ENCODE measurements around the gene C1QTNF4.
"Not testable (repeated sequence)": the region's sequence is repeated elsewhere in the genome, so short reads cannot be mapped to it uniquely, and the experiment has no call there.

Gene C1QTNF4

GRCh38 chr11:47593934-47594855 lies at the start of gene C1QTNF4:
Gene C1QTNF4 (minus strand): TSS chr11:47594411. CDS start chr11:47590810, 3,601 bp downstream.
- no peak for DNase-seq (ENCODE audit: low read depth in 1 of 2, low spot score in 1 of 2)

GRCh38 chr11:47642099-47642855 lies 48.1 kb upstream of the C1QTNF4 start, which contains the start of gene MTCH2:
Gene MTCH2 (minus strand): TSS chr11:47642559. CDS start chr11:47642465, 94 bp downstream.
- DNase-seq (ENCODE audit: low read depth in 1 of 2, low spot score in 1 of 2): peak; percentile 92

- no peak for DNase-seq (ENCODE audit: low read depth in 1 of 2, low spot score in 1 of 2)
These were observed 47.4 kb upstream of the C1QTNF4 start for GRCh38 chr11:47641600-47642098.

GRCh38 chr11:47640506-47640905 lies 46.3 kb upstream of the C1QTNF4 start:
- not testable (repeated sequence) for DNase-seq (ENCODE audit: low read depth in 1 of 2, low spot score in 1 of 2)

- DNase-seq (ENCODE audit: low read depth in 1 of 2, low spot score in 1 of 2): not testable (repeated sequence)
These were observed 42.1 kb upstream of the C1QTNF4 start for GRCh38 chr11:47636331-47636730.

- DNase-seq (ENCODE audit: low read depth in 1 of 2, low spot score in 1 of 2): no peak
These were observed 37.3 kb upstream of the C1QTNF4 start for GRCh38 chr11:47631473-47631872.

- no peak for DNase-seq (ENCODE audit: low read depth in 1 of 2, low spot score in 1 of 2)
These were observed 33.8 kb upstream of the C1QTNF4 start for GRCh38 chr11:47628026-47628425.

GRCh38 chr11:47626234-47626633 lies 32.0 kb upstream of the C1QTNF4 start:
- DNase-seq (ENCODE audit: low read depth in 1 of 2, low spot score in 1 of 2): no peak

GRCh38 chr11:47620836-47621378 lies 26.7 kb upstream of the C1QTNF4 start:
- DNase-seq (ENCODE audit: low read depth in 1 of 2, low spot score in 1 of 2): no peak

GRCh38 chr11:47617417-47617809 lies 23.2 kb upstream of the C1QTNF4 start:
- no peak for DNase-seq (ENCODE audit: low read depth in 1 of 2, low spot score in 1 of 2)

- no peak for DNase-seq (ENCODE audit: low read depth in 1 of 2, low spot score in 1 of 2)
These were observed 22.7 kb upstream of the C1QTNF4 start for GRCh38 chr11:47616726-47617416.

GRCh38 chr11:47615249-47615648 lies 21.0 kb upstream of the C1QTNF4 start:
- no peak for DNase-seq (ENCODE audit: low read depth in 1 of 2, low spot score in 1 of 2)

GRCh38 chr11:47611348-47611794 lies 17.2 kb upstream of the C1QTNF4 start:
- no peak for DNase-seq (ENCODE audit: low read depth in 1 of 2, low spot score in 1 of 2)

GRCh38 chr11:47609675-47610074 lies 15.5 kb upstream of the C1QTNF4 start:
- no peak for DNase-seq (ENCODE audit: low read depth in 1 of 2, low spot score in 1 of 2)

- no peak for DNase-seq (ENCODE audit: low read depth in 1 of 2, low spot score in 1 of 2)
These were observed 13.2 kb upstream of the C1QTNF4 start for GRCh38 chr11:47607380-47607779.

- DNase-seq (ENCODE audit: low read depth in 1 of 2, low spot score in 1 of 2): no peak
These were observed 12.5 kb upstream of the C1QTNF4 start for GRCh38 chr11:47606731-47607130.

- no peak for DNase-seq (ENCODE audit: low read depth in 1 of 2, low spot score in 1 of 2)
These were observed 11.7 kb upstream of the C1QTNF4 start for GRCh38 chr11:47605921-47606320.

- no peak for DNase-seq (ENCODE audit: low read depth in 1 of 2, low spot score in 1 of 2)
These were observed 9.1 kb upstream of the C1QTNF4 start for GRCh38 chr11:47603295-47603694.

- DNase-seq (ENCODE audit: low read depth in 1 of 2, low spot score in 1 of 2): no peak
These were observed 5.7 kb upstream of the C1QTNF4 start for GRCh38 chr11:47599902-47600301.

- no peak for DNase-seq (ENCODE audit: low read depth in 1 of 2, low spot score in 1 of 2)
These were observed 1.8 kb upstream of the C1QTNF4 start for GRCh38 chr11:47595967-47596366.

- no peak for DNase-seq (ENCODE audit: low read depth in 1 of 2, low spot score in 1 of 2)
These were observed 818 bp upstream of the C1QTNF4 start for GRCh38 chr11:47595029-47595428.

Data from stimulated activated CD4-positive, alpha-beta T cell treated with anti-CD3 and anti-CD28 coated beads, Interleukin-15, amount 100 ng/mL, for 1 hour (primary cell).